Brain microvascular endothelial cell (primary cell): ENCODE results near the gene ZBTB39.
"Not testable (repeated sequence)": the region's sequence is repeated elsewhere in the genome, so short reads cannot be mapped to it uniquely, and the experiment has no call there.

Experiments used
- DNase-seq: peaks from one replicate; pipeline ENCODE4 v3.0.0-alpha.2; 2020
- H3K27ac ChIP-seq: fragments of 250-450 bp; sonication (Bioruptor Pico); 2 replicates; pipeline ENCODE4 v1.5.1; 2020; ENCODE audit warnings: mild to moderate bottlenecking, moderate library complexity
- H3K27me3 ChIP-seq: fragments of 250-450 bp; sonication (Bioruptor Pico); replicated peaks from 2 replicates; pipeline ENCODE4 v1.5.1; 2020; ENCODE audit warnings: mild to moderate bottlenecking
- H3K36me3 ChIP-seq: fragments of 250-450 bp; sonication (Bioruptor Pico); replicated peaks from 2 replicates; pipeline ENCODE4 v1.5.1; 2020; ENCODE audit warnings: mild to moderate bottlenecking
- H3K4me3 ChIP-seq: 2 replicates; pipeline ENCODE4 v1.5.1; 2011; ENCODE audit warnings: low read depth, mild to moderate bottlenecking, control low read depth, low read length, moderate library complexity
- CTCF ChIP-seq: IDR thresholded peaks from 2 replicates; pipeline ENCODE4 v1.5.1; 2011; ENCODE audit warnings: low read depth, mild to moderate bottlenecking, moderate library complexity, low read length, control low read depth, inconsistent platforms; ENCODE audit errors: missing control alignments
- in situ Hi-C: cut with HindIII; loops from 2 replicates; pipeline ENCODE4 v1.10.0; 2017; ENCODE audit warnings: low sequenced_read_pairs, low pct_ligation_motif_present

Gene ZBTB39

GRCh38 chr12:56980941-56981530 lies 25.3 kb downstream of the ZBTB39 start:
- no peak overlapping the region for H3K4me3 ChIP-seq
- DNase-seq: no peak
- in situ Hi-C loops: loop anchor here (25.0 kb wide), 1 partner anchor 219 kb away; the partner anchor contains the start of genes HSD17B6 and PRIM1
- no peak overlapping the region for H3K27ac ChIP-seq
- H3K27me3 ChIP-seq: no peaks in the 10 kb centered on the region
- H3K36me3 ChIP-seq: no peaks in the 10 kb centered on the region
- no peak for TF ChIP-seq CTCF

GRCh38 chr12:56980268-56980667 lies 26.1 kb downstream of the ZBTB39 start:
- Histone ChIP-seq H3K4me3 (no peak overlapping the region), H3K27me3 (no peaks in the 10 kb centered on the region), H3K36me3 (no peaks in the 10 kb centered on the region), H3K27ac (no peak overlapping the region)
- DNase-seq: no peak
- no peak for TF ChIP-seq CTCF
- in situ Hi-C loops: loop anchor here (25.0 kb wide), 1 partner anchor 218 kb away; the partner anchor contains the start of genes HSD17B6 and PRIM1

GRCh38 chr12:56979628-56980027 lies 26.7 kb downstream of the ZBTB39 start:
- H3K27me3 ChIP-seq: no peaks in the 10 kb centered on the region
- no peaks in the 10 kb centered on the region for H3K36me3 ChIP-seq
- in situ Hi-C loops: loop anchor here (25.0 kb wide), 1 partner anchor 217 kb away; the partner anchor contains the start of genes HSD17B6 and PRIM1
- H3K4me3 ChIP-seq: no peak overlapping the region
- DNase-seq: no peak
- no peak overlapping the region for H3K27ac ChIP-seq
- no peak for TF ChIP-seq CTCF

GRCh38 chr12:56978397-56979138 lies 27.8 kb downstream of the ZBTB39 start:
- no peak overlapping the region for H3K4me3 ChIP-seq
- no peak for DNase-seq
- no peaks in the 10 kb centered on the region for H3K36me3 ChIP-seq
- no peak overlapping the region for H3K27ac ChIP-seq
- H3K27me3 ChIP-seq: no peaks in the 10 kb centered on the region
- in situ Hi-C loops: loop anchor here (25.0 kb wide), 1 partner anchor 216 kb away; the partner anchor contains the start of genes HSD17B6 and PRIM1
- no peak for TF ChIP-seq CTCF

- not testable (repeated sequence) for H3K4me3 ChIP-seq, H3K27me3 ChIP-seq, DNase-seq, H3K27ac ChIP-seq, H3K36me3 ChIP-seq
- in situ Hi-C loops: loop anchor here (25.0 kb wide), 1 partner anchor 215 kb away; the partner anchor contains the start of genes HSD17B6 and PRIM1
These were observed 29.0 kb downstream of the ZBTB39 start for GRCh38 chr12:56977361-56977760.

GRCh38 chr12:56974224-56974623 lies 32.1 kb downstream of the ZBTB39 start:
- H3K27ac ChIP-seq, DNase-seq, H3K27me3 ChIP-seq, H3K36me3 ChIP-seq, H3K4me3 ChIP-seq, in situ Hi-C loops: not testable (repeated sequence)

- H3K36me3 ChIP-seq, H3K27me3 ChIP-seq, H3K4me3 ChIP-seq, in situ Hi-C loops, DNase-seq, H3K27ac ChIP-seq: not testable (repeated sequence)
These were observed 37.4 kb downstream of the ZBTB39 start for GRCh38 chr12:56968910-56969309.

GRCh38 chr12:56965997-56966642 lies 40.2 kb downstream of the ZBTB39 start:
- H3K36me3 ChIP-seq, in situ Hi-C loops, H3K27ac ChIP-seq, DNase-seq, H3K4me3 ChIP-seq, H3K27me3 ChIP-seq: not testable (repeated sequence)

- H3K27me3 ChIP-seq, H3K36me3 ChIP-seq: not testable (repeated sequence)
These were observed 41.2 kb downstream of the ZBTB39 start for GRCh38 chr12:56965124-56965523.

GRCh38 chr12:56963557-56963956 lies 42.8 kb downstream of the ZBTB39 start:
- H3K4me3 ChIP-seq, H3K36me3 ChIP-seq, H3K27me3 ChIP-seq, DNase-seq, in situ Hi-C loops, H3K27ac ChIP-seq: not testable (repeated sequence)

More at GRCh38 chr12:56965124-56965523, 41.2 kb downstream of the ZBTB39 start:
- H3K4me3 ChIP-seq, H3K27ac ChIP-seq, DNase-seq, in situ Hi-C loops: not testable (repeated sequence)
